GM23338 (cell line): ENCODE measurements around the gene RAMACL. TPM values are rescaled to one million over a fixed set of nuclear protein-coding genes. Genes with fewer than 3 reads are reported as not detected.

Experiments
- ATAC-seq: fragments of 200-7000 bp; cut with Tn5 transposase; 3 replicates; pipeline ENCODE4 v1.9.1; 2020
- DNase-seq: peaks from one replicate; pipeline ENCODE4 v3.0.0-alpha.2; 2015; ENCODE audit warnings: low spot score
- H2AFZ ChIP-seq: fragments of 200-600 bp; sonication (generic); 2 replicates; pipeline ENCODE4 v1.8.0; 2016; ENCODE audit warnings: antibody characterized with exemption, mild to moderate bottlenecking, moderate library complexity
- H3F3A ChIP-seq: fragments of 200-600 bp; sonication (generic); replicated peaks from 2 replicates; pipeline ENCODE4 v1.8.0; 2017; ENCODE audit warnings: antibody characterized with exemption, mixed run types, low read depth
- H3K27ac ChIP-seq: fragments of 200-600 bp; sonication (generic); 2 replicates; pipeline ENCODE4 v1.6.1; 2016; ENCODE audit warnings: low read depth
- H3K27me3 ChIP-seq: fragments of 200-600 bp; sonication (generic); 2 replicates; pipeline ENCODE4 v1.8.0; 2016; ENCODE audit warnings: mild to moderate bottlenecking, mixed run types, moderate library complexity; ENCODE audit not compliant: insufficient read depth
- H3K36me3 ChIP-seq: fragments of 200-600 bp; sonication (generic); 2 replicates; pipeline ENCODE4 v1.8.0; 2016; ENCODE audit warnings: mild to moderate bottlenecking; ENCODE audit not compliant: insufficient read depth
- H3K4me1 ChIP-seq: fragments of 200-600 bp; sonication (generic); 2 replicates; pipeline ENCODE4 v1.8.0; 2016; ENCODE audit warnings: mild to moderate bottlenecking, moderate library complexity; ENCODE audit not compliant: insufficient read depth
- H3K4me2 ChIP-seq: fragments of 200-600 bp; sonication (generic); 2 replicates; pipeline ENCODE4 v1.7.1; 2017; ENCODE audit warnings: mixed run types
- H3K4me3 ChIP-seq: fragments of 200-600 bp; sonication (generic); 2 replicates; pipeline ENCODE4 v1.6.1; 2016; ENCODE audit warnings: mixed run types
- H3K79me2 ChIP-seq: fragments of 200-600 bp; sonication (generic); replicated peaks from 2 replicates; pipeline ENCODE4 v1.8.0; 2017; ENCODE audit warnings: mild to moderate bottlenecking; ENCODE audit not compliant: insufficient read depth
- H3K9me2 ChIP-seq: fragments of 200-600 bp; sonication (generic); 2 replicates; pipeline ENCODE4 v1.8.0; 2017; ENCODE audit not compliant: insufficient read depth
- H4K20me1 ChIP-seq: fragments of 200-600 bp; sonication (generic); replicated peaks from 2 replicates; pipeline ENCODE4 v1.8.0; 2017; ENCODE audit warnings: mild to moderate bottlenecking; ENCODE audit not compliant: insufficient read depth
- H3K27ac Mint-ChIP-seq: 2 replicates; pipeline ENCODE4 v1.8.0; 2020; ENCODE audit warnings: inconsistent platforms, mild to moderate bottlenecking, moderate library complexity, mixed read lengths
- H3K27me3 Mint-ChIP-seq: 3 replicates; pipeline ENCODE4 v1.8.0; 2022; ENCODE audit warnings: low read depth, mild to moderate bottlenecking, moderate library complexity, mixed read lengths, inconsistent platforms; ENCODE audit not compliant: insufficient read depth, poor library complexity
- H3K36me3 Mint-ChIP-seq: 3 replicates; pipeline ENCODE4 v1.8.0; 2021; ENCODE audit warnings: low read depth, mild to moderate bottlenecking, inconsistent platforms, moderate library complexity, mixed read lengths
- H3K4me1 Mint-ChIP-seq: 3 replicates; pipeline ENCODE4 v1.8.0; 2020; ENCODE audit warnings: mild to moderate bottlenecking, inconsistent platforms, mixed read lengths
- H3K4me3 Mint-ChIP-seq: 3 replicates; pipeline ENCODE4 v1.8.0; 2021; ENCODE audit warnings: moderate library complexity, mild to moderate bottlenecking, inconsistent platforms, mixed read lengths
- H3K9me3 Mint-ChIP-seq: 3 replicates; pipeline ENCODE4 v1.8.0; 2020; ENCODE audit warnings: moderate library complexity, mild to moderate bottlenecking, inconsistent platforms, mixed read lengths
- CREB1 ChIP-seq: fragments of 250-450 bp; sonication (Bioruptor Pico); IDR thresholded peaks from 2 replicates; pipeline ENCODE4 v1.5.0; 2020; ENCODE audit warnings: low read depth, mild to moderate bottlenecking, moderate library complexity
- EZH2 ChIP-seq: fragments of 200-600 bp; sonication (generic); IDR thresholded peaks from one replicate; pipeline ENCODE4 v1.8.0; 2017; ENCODE audit warnings: antibody characterized with exemption, mild to moderate bottlenecking, low read depth; ENCODE audit not compliant: unreplicated experiment
- EZH2phosphoT487 ChIP-seq: fragments of 200-600 bp; sonication (generic); IDR thresholded peaks from one replicate; pipeline ENCODE4 v1.8.1; 2018; ENCODE audit warnings: antibody characterized with exemption; ENCODE audit not compliant: unreplicated experiment
- JUNB ChIP-seq: IDR thresholded peaks from one replicate; pipeline ENCODE4 v1.6.1; 2016; ENCODE audit warnings: antibody characterized with exemption; ENCODE audit not compliant: unreplicated experiment
- NANOG ChIP-seq: IDR thresholded peaks from 2 replicates; pipeline ENCODE4 v1.6.1; 2016; ENCODE audit warnings: antibody characterized with exemption, borderline replicate concordance
- POLR2AphosphoS5 ChIP-seq: IDR thresholded peaks from 2 replicates; pipeline ENCODE4 v1.6.1; 2016; ENCODE audit warnings: antibody characterized with exemption, low read depth
- STAT1 ChIP-seq: IDR thresholded peaks from one replicate; pipeline ENCODE4 v1.6.1; 2016; ENCODE audit warnings: antibody characterized with exemption; ENCODE audit not compliant: unreplicated experiment
- ZNF114 ChIP-seq: fragments of 250-450 bp; sonication (Bioruptor Pico); IDR thresholded peaks from 2 replicates; pipeline ENCODE4 v1.5.0; 2020; ENCODE audit warnings: mild to moderate bottlenecking, moderate library complexity
- ZNF331 ChIP-seq: fragments of 250-450 bp; sonication (Bioruptor Pico); IDR thresholded peaks from 2 replicates; pipeline ENCODE4 v1.5.0; 2020; ENCODE audit warnings: low read depth, mild to moderate bottlenecking, moderate library complexity
- polyA plus RNA-seq: library from polyadenylated mRNA; unstranded; fragments of >200 nt; fragmentation: Nextera tagmentation; extraction: Ambion mirVana; gene quantifications from 2 replicates; pipeline ENCODE4 v1.2.1, GENCODE V29; 2016
- total RNA-seq: library from RNA; depleted of rRNA; stranded (reverse); fragments of >200 nt; shearing (Covaris generic); gene quantifications from 2 replicates; pipeline ENCODE4 v1.2.3, GENCODE V29; 2014
- TF ChIP-seq, protein P1 (sequence below), 2 experiments: fragments of 200-600 bp in 1 of 2; sonication (generic) in 1 of 2; conservative IDR thresholded peaks; 2 replicates each; pipeline versions ENCODE4 v1.5.1 to v1.6.1; 2016 to 2017; ENCODE audit warnings: antibody characterized with exemption in 2 of 2, low read depth in 2 of 2, mild to moderate bottlenecking in 2 of 2, moderate library complexity in 1 of 2
- TF ChIP-seq, protein P2 (sequence below): IDR thresholded peaks from 2 replicates; pipeline ENCODE4 v1.6.1; 2016; ENCODE audit warnings: antibody characterized with exemption
- TF ChIP-seq, protein P3 (sequence below): fragments of 250-450 bp; sonication (Bioruptor Pico); IDR thresholded peaks from 2 replicates; pipeline ENCODE4 v1.5.0; 2020; ENCODE audit warnings: mild to moderate bottlenecking, moderate library complexity
- TF ChIP-seq, protein P4 (sequence below): IDR thresholded peaks from one replicate; pipeline ENCODE4 v1.6.1; 2018; ENCODE audit warnings: antibody characterized with exemption; ENCODE audit not compliant: unreplicated experiment

RAMACL gene
- total and polyA plus RNA-seq, 2 experiments from 2014 or later = 0.61 to 4.0 TPM

DNA sequence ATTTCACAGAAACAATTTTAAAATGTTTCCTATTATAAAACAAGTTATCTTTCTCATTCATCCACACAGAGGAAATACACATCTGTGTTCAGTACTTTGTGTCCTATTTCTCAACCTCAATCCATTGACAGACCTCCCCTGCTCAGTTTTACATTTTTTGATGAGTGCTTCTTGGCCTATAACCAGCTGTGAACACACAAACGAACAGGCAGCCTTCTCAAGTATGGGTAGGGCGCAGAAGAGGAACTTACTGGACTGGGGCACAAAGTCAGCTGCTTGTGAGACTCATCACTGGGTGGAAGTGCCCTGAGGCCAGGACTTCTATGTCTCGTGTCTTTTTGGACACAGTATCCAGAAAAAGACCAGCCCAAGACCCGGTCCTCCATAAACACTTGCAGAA is 37.8 kb upstream of the RAMACL start:
- H3K4me3 Mint-ChIP-seq = no peak overlapping the region
- peaks cover 46% of the 10 kb centered on the region for H3K4me1 ChIP-seq
- H3K9me3 Mint-ChIP-seq = no peaks in the 10 kb centered on the region
- H3K27ac ChIP-seq = no peak overlapping the region
- peaks cover 55% of the 10 kb centered on the region for H3K4me1 Mint-ChIP-seq
- DNase-seq (no peak), ATAC-seq (no peak)
- TF ChIP-seq ZNF114 (CRISPR knock-in tag) (no peak), NANOG (no peak), POLR2AphosphoS5 (no peak), STAT1 (no peak), ZNF331 (CRISPR knock-in tag) (no peak), CREB1 (CRISPR knock-in tag) (no peak), EZH2 (no peak), JUNB (no peak), EZH2phosphoT487 (no peak)
- TF ChIP-seq, protein P1, sequence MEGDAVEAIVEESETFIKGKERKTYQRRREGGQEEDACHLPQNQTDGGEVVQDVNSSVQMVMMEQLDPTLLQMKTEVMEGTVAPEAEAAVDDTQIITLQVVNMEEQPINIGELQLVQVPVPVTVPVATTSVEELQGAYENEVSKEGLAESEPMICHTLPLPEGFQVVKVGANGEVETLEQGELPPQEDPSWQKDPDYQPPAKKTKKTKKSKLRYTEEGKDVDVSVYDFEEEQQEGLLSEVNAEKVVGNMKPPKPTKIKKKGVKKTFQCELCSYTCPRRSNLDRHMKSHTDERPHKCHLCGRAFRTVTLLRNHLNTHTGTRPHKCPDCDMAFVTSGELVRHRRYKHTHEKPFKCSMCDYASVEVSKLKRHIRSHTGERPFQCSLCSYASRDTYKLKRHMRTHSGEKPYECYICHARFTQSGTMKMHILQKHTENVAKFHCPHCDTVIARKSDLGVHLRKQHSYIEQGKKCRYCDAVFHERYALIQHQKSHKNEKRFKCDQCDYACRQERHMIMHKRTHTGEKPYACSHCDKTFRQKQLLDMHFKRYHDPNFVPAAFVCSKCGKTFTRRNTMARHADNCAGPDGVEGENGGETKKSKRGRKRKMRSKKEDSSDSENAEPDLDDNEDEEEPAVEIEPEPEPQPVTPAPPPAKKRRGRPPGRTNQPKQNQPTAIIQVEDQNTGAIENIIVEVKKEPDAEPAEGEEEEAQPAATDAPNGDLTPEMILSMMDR (conservative IDR thresholded peaks at IDR 0.05; ENCODE audit: low read depth in 2 of 2) = no peak
- TF ChIP-seq, protein P2, sequence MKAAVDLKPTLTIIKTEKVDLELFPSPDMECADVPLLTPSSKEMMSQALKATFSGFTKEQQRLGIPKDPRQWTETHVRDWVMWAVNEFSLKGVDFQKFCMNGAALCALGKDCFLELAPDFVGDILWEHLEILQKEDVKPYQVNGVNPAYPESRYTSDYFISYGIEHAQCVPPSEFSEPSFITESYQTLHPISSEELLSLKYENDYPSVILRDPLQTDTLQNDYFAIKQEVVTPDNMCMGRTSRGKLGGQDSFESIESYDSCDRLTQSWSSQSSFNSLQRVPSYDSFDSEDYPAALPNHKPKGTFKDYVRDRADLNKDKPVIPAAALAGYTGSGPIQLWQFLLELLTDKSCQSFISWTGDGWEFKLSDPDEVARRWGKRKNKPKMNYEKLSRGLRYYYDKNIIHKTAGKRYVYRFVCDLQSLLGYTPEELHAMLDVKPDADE = no peak
- TF ChIP-seq, protein P3, sequence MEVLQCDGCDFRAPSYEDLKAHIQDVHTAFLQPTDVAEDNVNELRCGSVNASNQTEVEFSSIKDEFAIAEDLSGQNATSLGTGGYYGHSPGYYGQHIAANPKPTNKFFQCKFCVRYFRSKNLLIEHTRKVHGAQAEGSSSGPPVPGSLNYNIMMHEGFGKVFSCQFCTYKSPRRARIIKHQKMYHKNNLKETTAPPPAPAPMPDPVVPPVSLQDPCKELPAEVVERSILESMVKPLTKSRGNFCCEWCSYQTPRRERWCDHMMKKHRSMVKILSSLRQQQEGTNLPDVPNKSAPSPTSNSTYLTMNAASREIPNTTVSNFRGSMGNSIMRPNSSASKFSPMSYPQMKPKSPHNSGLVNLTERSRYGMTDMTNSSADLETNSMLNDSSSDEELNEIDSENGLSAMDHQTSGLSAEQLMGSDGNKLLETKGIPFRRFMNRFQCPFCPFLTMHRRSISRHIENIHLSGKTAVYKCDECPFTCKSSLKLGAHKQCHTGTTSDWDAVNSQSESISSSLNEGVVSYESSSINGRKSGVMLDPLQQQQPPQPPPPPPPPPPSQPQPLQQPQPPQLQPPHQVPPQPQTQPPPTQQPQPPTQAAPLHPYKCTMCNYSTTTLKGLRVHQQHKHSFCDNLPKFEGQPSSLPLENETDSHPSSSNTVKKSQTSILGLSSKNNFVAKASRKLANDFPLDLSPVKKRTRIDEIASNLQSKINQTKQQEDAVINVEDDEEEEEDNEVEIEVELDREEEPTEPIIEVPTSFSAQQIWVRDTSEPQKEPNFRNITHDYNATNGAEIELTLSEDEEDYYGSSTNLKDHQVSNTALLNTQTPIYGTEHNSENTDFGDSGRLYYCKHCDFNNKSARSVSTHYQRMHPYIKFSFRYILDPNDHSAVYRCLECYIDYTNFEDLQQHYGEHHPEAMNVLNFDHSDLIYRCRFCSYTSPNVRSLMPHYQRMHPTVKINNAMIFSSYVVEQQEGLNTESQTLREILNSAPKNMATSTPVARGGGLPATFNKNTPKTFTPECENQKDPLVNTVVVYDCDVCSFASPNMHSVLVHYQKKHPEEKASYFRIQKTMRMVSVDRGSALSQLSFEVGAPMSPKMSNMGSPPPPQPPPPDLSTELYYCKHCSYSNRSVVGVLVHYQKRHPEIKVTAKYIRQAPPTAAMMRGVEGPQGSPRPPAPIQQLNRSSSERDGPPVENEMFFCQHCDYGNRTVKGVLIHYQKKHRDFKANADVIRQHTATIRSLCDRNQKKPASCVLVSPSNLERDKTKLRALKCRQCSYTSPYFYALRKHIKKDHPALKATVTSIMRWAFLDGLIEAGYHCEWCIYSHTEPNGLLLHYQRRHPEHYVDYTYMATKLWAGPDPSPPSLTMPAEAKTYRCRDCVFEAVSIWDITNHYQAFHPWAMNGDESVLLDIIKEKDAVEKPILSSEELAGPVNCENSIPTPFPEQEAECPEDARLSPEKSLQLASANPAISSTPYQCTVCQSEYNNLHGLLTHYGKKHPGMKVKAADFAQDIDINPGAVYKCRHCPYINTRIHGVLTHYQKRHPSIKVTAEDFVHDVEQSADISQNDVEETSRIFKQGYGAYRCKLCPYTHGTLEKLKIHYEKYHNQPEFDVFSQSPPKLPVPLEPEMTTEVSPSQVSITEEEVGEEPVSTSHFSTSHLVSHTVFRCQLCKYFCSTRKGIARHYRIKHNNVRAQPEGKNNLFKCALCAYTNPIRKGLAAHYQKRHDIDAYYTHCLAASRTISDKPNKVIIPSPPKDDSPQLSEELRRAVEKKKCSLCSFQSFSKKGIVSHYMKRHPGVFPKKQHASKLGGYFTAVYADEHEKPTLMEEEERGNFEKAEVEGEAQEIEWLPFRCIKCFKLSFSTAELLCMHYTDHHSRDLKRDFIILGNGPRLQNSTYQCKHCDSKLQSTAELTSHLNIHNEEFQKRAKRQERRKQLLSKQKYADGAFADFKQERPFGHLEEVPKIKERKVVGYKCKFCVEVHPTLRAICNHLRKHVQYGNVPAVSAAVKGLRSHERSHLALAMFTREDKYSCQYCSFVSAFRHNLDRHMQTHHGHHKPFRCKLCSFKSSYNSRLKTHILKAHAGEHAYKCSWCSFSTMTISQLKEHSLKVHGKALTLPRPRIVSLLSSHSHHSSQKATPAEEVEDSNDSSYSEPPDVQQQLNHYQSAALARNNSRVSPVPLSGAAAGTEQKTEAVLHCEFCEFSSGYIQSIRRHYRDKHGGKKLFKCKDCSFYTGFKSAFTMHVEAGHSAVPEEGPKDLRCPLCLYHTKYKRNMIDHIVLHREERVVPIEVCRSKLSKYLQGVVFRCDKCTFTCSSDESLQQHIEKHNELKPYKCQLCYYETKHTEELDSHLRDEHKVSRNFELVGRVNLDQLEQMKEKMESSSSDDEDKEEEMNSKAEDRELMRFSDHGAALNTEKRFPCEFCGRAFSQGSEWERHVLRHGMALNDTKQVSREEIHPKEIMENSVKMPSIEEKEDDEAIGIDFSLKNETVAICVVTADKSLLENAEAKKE = no peak
- TF ChIP-seq, protein P4, sequence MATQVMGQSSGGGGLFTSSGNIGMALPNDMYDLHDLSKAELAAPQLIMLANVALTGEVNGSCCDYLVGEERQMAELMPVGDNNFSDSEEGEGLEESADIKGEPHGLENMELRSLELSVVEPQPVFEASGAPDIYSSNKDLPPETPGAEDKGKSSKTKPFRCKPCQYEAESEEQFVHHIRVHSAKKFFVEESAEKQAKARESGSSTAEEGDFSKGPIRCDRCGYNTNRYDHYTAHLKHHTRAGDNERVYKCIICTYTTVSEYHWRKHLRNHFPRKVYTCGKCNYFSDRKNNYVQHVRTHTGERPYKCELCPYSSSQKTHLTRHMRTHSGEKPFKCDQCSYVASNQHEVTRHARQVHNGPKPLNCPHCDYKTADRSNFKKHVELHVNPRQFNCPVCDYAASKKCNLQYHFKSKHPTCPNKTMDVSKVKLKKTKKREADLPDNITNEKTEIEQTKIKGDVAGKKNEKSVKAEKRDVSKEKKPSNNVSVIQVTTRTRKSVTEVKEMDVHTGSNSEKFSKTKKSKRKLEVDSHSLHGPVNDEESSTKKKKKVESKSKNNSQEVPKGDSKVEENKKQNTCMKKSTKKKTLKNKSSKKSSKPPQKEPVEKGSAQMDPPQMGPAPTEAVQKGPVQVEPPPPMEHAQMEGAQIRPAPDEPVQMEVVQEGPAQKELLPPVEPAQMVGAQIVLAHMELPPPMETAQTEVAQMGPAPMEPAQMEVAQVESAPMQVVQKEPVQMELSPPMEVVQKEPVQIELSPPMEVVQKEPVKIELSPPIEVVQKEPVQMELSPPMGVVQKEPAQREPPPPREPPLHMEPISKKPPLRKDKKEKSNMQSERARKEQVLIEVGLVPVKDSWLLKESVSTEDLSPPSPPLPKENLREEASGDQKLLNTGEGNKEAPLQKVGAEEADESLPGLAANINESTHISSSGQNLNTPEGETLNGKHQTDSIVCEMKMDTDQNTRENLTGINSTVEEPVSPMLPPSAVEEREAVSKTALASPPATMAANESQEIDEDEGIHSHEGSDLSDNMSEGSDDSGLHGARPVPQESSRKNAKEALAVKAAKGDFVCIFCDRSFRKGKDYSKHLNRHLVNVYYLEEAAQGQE = no peak
- no peak overlapping the region for H2AFZ ChIP-seq
- H3K27me3 ChIP-seq = peaks cover 17% of the 10 kb centered on the region
- no peaks in the 10 kb centered on the region; the same call in 1 of the 3 replicates for H3K36me3 Mint-ChIP-seq
- peaks cover 14% of the 10 kb centered on the region for H3F3A ChIP-seq
- H3K27ac Mint-ChIP-seq = no peak overlapping the region
- no peaks in the 10 kb centered on the region for H3K9me2 ChIP-seq
- no peak overlapping the region for H3K4me2 ChIP-seq
- no peaks in the 10 kb centered on the region for H3K36me3 ChIP-seq
- H3K79me2 ChIP-seq = peaks cover 60% of the 10 kb centered on the region
- H3K27me3 Mint-ChIP-seq = peaks cover 19% of the 10 kb centered on the region
- no peak overlapping the region for H3K4me3 ChIP-seq
- peaks cover 10% of the 10 kb centered on the region; the same call in 1 of the 2 replicates for H4K20me1 ChIP-seq
